SK-N-SH (cell line): Measurements from ENCODE around the gene LTBP1. TPM values are rescaled to one million over a fixed set of nuclear protein-coding genes. Genes with fewer than 3 reads are reported as not detected.

Experiments
- CTCF ChIA-PET: fragments of 300-600, 350-600 bp; formaldehyde crosslinking; extraction: SDS; loops from one replicate; lab custom pipeline; 2021; lab: Yijun Ruan, JAX
- POLR2A ChIA-PET: fragments of 350-600 bp; sonication (Branson Sonifier 250); formaldehyde crosslinking; extraction: SDS; loops from one replicate; lab custom pipeline; 2020; ENCODE audit warnings: antibody characterized with exemption, inconsistent platforms; lab: Yijun Ruan, JAX
- DNase-seq: peaks from one replicate; pipeline ENCODE4 v3.0.0; 2012
- H2AFZ ChIP-seq: fragments of 200-600 bp; sonication (generic); 2 replicates; pipeline ENCODE4 v1.8.1; 2016; ENCODE audit warnings: antibody characterized with exemption, mild to moderate bottlenecking, low read depth
- H3F3A ChIP-seq: fragments of 200-600 bp; sonication (generic); replicated peaks from 2 replicates; pipeline ENCODE3; 2016; ENCODE audit warnings: antibody characterized with exemption, mild to moderate bottlenecking; ENCODE audit not compliant: insufficient read depth
- H3K27ac ChIP-seq, 2 experiments: fragments of 200-500 bp in 1 of 2; fragments of 200-600 bp in 1 of 2; sonication (Bioruptor generic) in 1 of 2; sonication (generic), shearing (Covaris generic) in 1 of 2; 2 replicates each; pipeline versions ENCODE4 v1.5.1 to v1.6.1; 2014 to 2016; ENCODE audit warnings: low read depth in 2 of 2, inconsistent platforms in 1 of 2, low read length in 1 of 2, mild to moderate bottlenecking in 1 of 2, mixed read lengths in 1 of 2
- H3K27me3 ChIP-seq: fragments of 200-600 bp; sonication (generic), shearing (Covaris generic); 2 replicates; pipeline ENCODE4 v1.6.1; 2016; ENCODE audit warnings: mixed run types; ENCODE audit not compliant: insufficient read depth
- H3K36me3 ChIP-seq, 2 experiments: fragments of 200-500 bp in 1 of 2; fragments of 200-600 bp in 1 of 2; sonication (Bioruptor generic) in 1 of 2; sonication (generic) in 1 of 2; replicated peaks in 1 of 2; 2 replicates each; pipeline versions ENCODE3 to v1.5.1; 2014 to 2016; ENCODE audit warnings: low read length in 1 of 2, mild to moderate bottlenecking in 1 of 2; ENCODE audit not compliant: insufficient read depth in 2 of 2, control insufficient read depth in 1 of 2
- H3K4me1 ChIP-seq, 2 experiments: fragments of 200-500 bp in 1 of 2; fragments of 200-600 bp in 1 of 2; sonication (Bioruptor generic) in 1 of 2; sonication (generic), shearing (Covaris generic) in 1 of 2; 2 replicates each; pipeline versions ENCODE4 v1.5.1 to v1.6.1; 2014 to 2016; ENCODE audit warnings: low read depth in 1 of 2, low read length in 1 of 2, mixed run types in 1 of 2; ENCODE audit not compliant: insufficient read depth in 2 of 2, control insufficient read depth in 1 of 2
- H3K4me2 ChIP-seq: fragments of 200-600 bp; sonication (generic), shearing (Covaris generic); 2 replicates; pipeline ENCODE4 v1.6.1; 2017; ENCODE audit warnings: mixed run types
- H3K4me3 ChIP-seq, 2 experiments: fragments of 200-500 bp in 1 of 2; fragments of 200-600 bp in 1 of 2; sonication (Bioruptor generic) in 1 of 2; sonication (generic), shearing (Covaris generic) in 1 of 2; 2 replicates each; pipeline versions ENCODE4 v1.5.1 to v1.8.1; 2014 to 2016; ENCODE audit warnings: low read depth in 2 of 2, inconsistent platforms in 1 of 2, low read length in 1 of 2, mild to moderate bottlenecking in 1 of 2, mixed read lengths in 1 of 2, moderate library complexity in 1 of 2
- H3K79me2 ChIP-seq: fragments of 200-600 bp; sonication (generic); 2 replicates; pipeline ENCODE4 v1.8.1; 2017; ENCODE audit warnings: mild to moderate bottlenecking; ENCODE audit not compliant: insufficient read depth
- H3K9ac ChIP-seq: fragments of 200-600 bp; sonication (generic); 2 replicates; pipeline ENCODE4 v1.6.1; 2017; ENCODE audit warnings: mixed run types
- H3K9me2 ChIP-seq: fragments of 200-600 bp; sonication (generic); 2 replicates; pipeline ENCODE4 v1.6.1; 2017; ENCODE audit warnings: mixed run types
- H3K9me3 ChIP-seq: fragments of 200-600 bp; sonication (generic); 2 replicates; pipeline ENCODE4 v1.6.1; 2017; ENCODE audit warnings: mixed run types, mild to moderate bottlenecking, moderate library complexity
- H4K20me1 ChIP-seq: fragments of 200-600 bp; sonication (generic); 2 replicates; pipeline ENCODE4 v1.6.1; 2017; ENCODE audit warnings: mild to moderate bottlenecking, mixed run types; ENCODE audit not compliant: insufficient read depth
- EP300 ChIP-seq, 2 experiments: IDR thresholded peaks; 2 replicates each; pipeline versions ENCODE4 v1.4.0 to v1.6.1; 2012; ENCODE audit warnings: borderline replicate concordance in 1 of 2, low read depth in 1 of 2, low read length in 1 of 2
- FOSL2 ChIP-seq: IDR thresholded peaks from 2 replicates; pipeline ENCODE4 v1.4.0; 2012; ENCODE audit warnings: low read depth, mild to moderate bottlenecking, moderate library complexity, borderline replicate concordance
- FOXM1 ChIP-seq: IDR thresholded peaks from 2 replicates; pipeline ENCODE4 v1.4.0; 2012; ENCODE audit warnings: low read depth, mild to moderate bottlenecking
- GATA2 ChIP-seq: sonication (generic); formaldehyde crosslinking; IDR thresholded peaks from 2 replicates; pipeline ENCODE4 v1.5.0; 2020; ENCODE audit warnings: mild to moderate bottlenecking, missing genetic modification reagents
- JUND ChIP-seq: IDR thresholded peaks from 2 replicates; pipeline ENCODE4 v1.4.0; 2012
- MEF2A ChIP-seq: IDR thresholded peaks from 2 replicates; pipeline ENCODE4 v1.4.0; 2012; ENCODE audit warnings: low read depth, borderline replicate concordance
- MXI1 ChIP-seq: IDR thresholded peaks from 2 replicates; pipeline ENCODE4 v1.6.1; 2012; ENCODE audit warnings: mild to moderate bottlenecking, low read depth, low read length, improper control_type of control experiment
- NFIC ChIP-seq: IDR thresholded peaks from 2 replicates; pipeline ENCODE4 v1.4.0; 2012; ENCODE audit warnings: borderline replicate concordance
- NRF1 ChIP-seq: IDR thresholded peaks from 2 replicates; pipeline ENCODE4 v1.6.1; 2012; ENCODE audit warnings: low read depth, mild to moderate bottlenecking, low read length
- RAD21 ChIP-seq: IDR thresholded peaks from 2 replicates; pipeline ENCODE4 v1.6.1; 2012; ENCODE audit warnings: mild to moderate bottlenecking, low read length
- RCOR1 ChIP-seq: fragments of 150-350 bp; IDR thresholded peaks from 2 replicates; pipeline ENCODE4 v1.6.1; 2017; ENCODE audit warnings: antibody characterized with exemption, low read length
- RFX5 ChIP-seq: IDR thresholded peaks from 2 replicates; pipeline ENCODE4 v1.6.1; 2012; ENCODE audit warnings: mild to moderate bottlenecking, improper control_type of control experiment, low read length
- RXRA ChIP-seq: IDR thresholded peaks from 2 replicates; pipeline ENCODE4 v1.4.0; 2012; ENCODE audit warnings: low read depth, mild to moderate bottlenecking, borderline replicate concordance
- SIN3A ChIP-seq: IDR thresholded peaks from 2 replicates; pipeline ENCODE4 v1.6.1; 2012; ENCODE audit warnings: low read depth, mild to moderate bottlenecking, low read length, moderate library complexity, borderline replicate concordance
- SMC3 ChIP-seq: IDR thresholded peaks from 2 replicates; pipeline ENCODE4 v1.6.1; 2012; ENCODE audit warnings: low read depth, low read length, improper control_type of control experiment
- TAF1 ChIP-seq: IDR thresholded peaks from 2 replicates; pipeline ENCODE4 v1.6.1; 2012; ENCODE audit warnings: low read depth, mild to moderate bottlenecking, low read length, moderate library complexity, borderline replicate concordance
- TCF12 ChIP-seq: IDR thresholded peaks from 2 replicates; pipeline ENCODE4 v1.4.0; 2012
- YY1 ChIP-seq: IDR thresholded peaks from 2 replicates; pipeline ENCODE4 v1.4.0; 2012; ENCODE audit warnings: low read depth, mild to moderate bottlenecking
- WGBS: methylation state at CpG from one replicate; pipeline ENCODE4 v1.1.6; 2017; ENCODE audit warnings: low lambda C conversion rate; 5-methylcytosine and 5-hydroxymethylcytosine counted together
- polyA plus RNA-seq, 3 experiments: library from polyadenylated mRNA; depleted of rRNA; stranded (reverse); fragments of >200 nt; gene quantifications; 2 replicates each; pipeline ENCODE4 v1.2.3, GENCODE V29; 2012
- TF ChIP-seq, protein P1 (sequence below): IDR thresholded peaks from 2 replicates; pipeline ENCODE4 v1.4.0; 2012; ENCODE audit warnings: low read depth
- TF ChIP-seq, protein P2 (sequence below): IDR thresholded peaks from 2 replicates; pipeline ENCODE4 v1.4.0; 2012; ENCODE audit warnings: low read depth, borderline replicate concordance
- TF ChIP-seq, protein P3 (sequence below): IDR thresholded peaks from 2 replicates; pipeline ENCODE4 v1.6.1; 2012; ENCODE audit warnings: mild to moderate bottlenecking, low read depth, low read length, moderate library complexity
- TF ChIP-seq, protein P4 (sequence below): IDR thresholded peaks from 2 replicates; pipeline ENCODE4; 2012

The LTBP1 gene
- polyA plus RNA-seq, 1 of the 3 experiments (the other 2 are of a cell fraction), result 467 TPM

DNA sequence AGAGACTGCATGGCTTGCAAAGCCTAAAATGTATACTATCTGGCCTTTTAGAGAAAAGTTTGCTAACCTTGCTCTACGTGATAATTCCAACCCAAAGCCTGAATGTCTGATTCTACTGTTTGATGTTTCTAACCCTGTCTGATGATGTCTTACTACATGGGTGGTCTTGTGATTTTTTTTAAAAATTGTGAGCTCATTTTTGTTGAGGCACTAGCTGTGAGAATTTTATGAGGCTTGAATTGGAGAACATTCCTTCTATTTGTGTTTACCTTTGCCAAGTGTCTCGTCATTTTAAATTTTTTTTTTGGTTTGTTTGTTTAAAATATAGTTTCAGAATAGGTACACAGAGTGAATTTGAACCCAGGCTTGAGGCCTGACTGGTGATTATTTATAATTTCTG is 15.2 kb upstream of the LTBP1 start (continued):
- TF ChIP-seq, protein P1, sequence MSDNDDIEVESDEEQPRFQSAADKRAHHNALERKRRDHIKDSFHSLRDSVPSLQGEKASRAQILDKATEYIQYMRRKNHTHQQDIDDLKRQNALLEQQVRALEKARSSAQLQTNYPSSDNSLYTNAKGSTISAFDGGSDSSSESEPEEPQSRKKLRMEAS, result no peak
- TF ChIP-seq EP300 (IDR thresholded peaks at IDR 0.05; ENCODE audit: borderline replicate concordance in 1 of 2, low read depth in 1 of 2, low read length in 1 of 2), result no peak
- no peak for TF ChIP-seq YY1
- no peak for TF ChIP-seq MXI1
- TF ChIP-seq, protein P2, sequence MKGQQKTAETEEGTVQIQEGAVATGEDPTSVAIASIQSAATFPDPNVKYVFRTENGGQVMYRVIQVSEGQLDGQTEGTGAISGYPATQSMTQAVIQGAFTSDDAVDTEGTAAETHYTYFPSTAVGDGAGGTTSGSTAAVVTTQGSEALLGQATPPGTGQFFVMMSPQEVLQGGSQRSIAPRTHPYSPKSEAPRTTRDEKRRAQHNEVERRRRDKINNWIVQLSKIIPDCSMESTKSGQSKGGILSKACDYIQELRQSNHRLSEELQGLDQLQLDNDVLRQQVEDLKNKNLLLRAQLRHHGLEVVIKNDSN, result no peak
- no peak for TF ChIP-seq SIN3A

GRCh38 chr2:32931945-32932709 is 14.6 kb upstream of the LTBP1 start:
- no peaks in the 10 kb centered on the region for H3K4me1 ChIP-seq
- H3K9me2 ChIP-seq, result no peaks in the 10 kb centered on the region
- H3F3A ChIP-seq, result no peaks in the 10 kb centered on the region
- ChIA-PET CTCF (interaction anchor here (1.5 kb wide), 1 partner anchor 13 kb away, joined by 5 read pairs; no protein-coding TSS in a partner anchor), POLR2A (no interaction called here)
- no peaks in the 10 kb centered on the region for H3K36me3 ChIP-seq
- H3K9me3 ChIP-seq, result no peaks in the 10 kb centered on the region; the same call in 1 of the 2 replicates
- TF ChIP-seq JUND, result no peak
- TF ChIP-seq, protein P3, sequence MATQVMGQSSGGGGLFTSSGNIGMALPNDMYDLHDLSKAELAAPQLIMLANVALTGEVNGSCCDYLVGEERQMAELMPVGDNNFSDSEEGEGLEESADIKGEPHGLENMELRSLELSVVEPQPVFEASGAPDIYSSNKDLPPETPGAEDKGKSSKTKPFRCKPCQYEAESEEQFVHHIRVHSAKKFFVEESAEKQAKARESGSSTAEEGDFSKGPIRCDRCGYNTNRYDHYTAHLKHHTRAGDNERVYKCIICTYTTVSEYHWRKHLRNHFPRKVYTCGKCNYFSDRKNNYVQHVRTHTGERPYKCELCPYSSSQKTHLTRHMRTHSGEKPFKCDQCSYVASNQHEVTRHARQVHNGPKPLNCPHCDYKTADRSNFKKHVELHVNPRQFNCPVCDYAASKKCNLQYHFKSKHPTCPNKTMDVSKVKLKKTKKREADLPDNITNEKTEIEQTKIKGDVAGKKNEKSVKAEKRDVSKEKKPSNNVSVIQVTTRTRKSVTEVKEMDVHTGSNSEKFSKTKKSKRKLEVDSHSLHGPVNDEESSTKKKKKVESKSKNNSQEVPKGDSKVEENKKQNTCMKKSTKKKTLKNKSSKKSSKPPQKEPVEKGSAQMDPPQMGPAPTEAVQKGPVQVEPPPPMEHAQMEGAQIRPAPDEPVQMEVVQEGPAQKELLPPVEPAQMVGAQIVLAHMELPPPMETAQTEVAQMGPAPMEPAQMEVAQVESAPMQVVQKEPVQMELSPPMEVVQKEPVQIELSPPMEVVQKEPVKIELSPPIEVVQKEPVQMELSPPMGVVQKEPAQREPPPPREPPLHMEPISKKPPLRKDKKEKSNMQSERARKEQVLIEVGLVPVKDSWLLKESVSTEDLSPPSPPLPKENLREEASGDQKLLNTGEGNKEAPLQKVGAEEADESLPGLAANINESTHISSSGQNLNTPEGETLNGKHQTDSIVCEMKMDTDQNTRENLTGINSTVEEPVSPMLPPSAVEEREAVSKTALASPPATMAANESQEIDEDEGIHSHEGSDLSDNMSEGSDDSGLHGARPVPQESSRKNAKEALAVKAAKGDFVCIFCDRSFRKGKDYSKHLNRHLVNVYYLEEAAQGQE, result no peak
- TF ChIP-seq, protein P4, sequence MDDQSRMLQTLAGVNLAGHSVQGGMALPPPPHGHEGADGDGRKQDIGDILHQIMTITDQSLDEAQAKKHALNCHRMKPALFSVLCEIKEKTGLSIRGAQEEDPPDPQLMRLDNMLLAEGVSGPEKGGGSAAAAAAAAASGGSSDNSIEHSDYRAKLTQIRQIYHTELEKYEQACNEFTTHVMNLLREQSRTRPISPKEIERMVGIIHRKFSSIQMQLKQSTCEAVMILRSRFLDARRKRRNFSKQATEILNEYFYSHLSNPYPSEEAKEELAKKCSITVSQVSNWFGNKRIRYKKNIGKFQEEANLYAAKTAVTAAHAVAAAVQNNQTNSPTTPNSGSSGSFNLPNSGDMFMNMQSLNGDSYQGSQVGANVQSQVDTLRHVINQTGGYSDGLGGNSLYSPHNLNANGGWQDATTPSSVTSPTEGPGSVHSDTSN, result no peak
- TF ChIP-seq FOSL2, result no peak
- TF ChIP-seq MEF2A, result no peak
- no peak for TF ChIP-seq RFX5
- no peak for TF ChIP-seq GATA2 (CRISPR knock-in tag)
- no peak for TF ChIP-seq EP300 (IDR thresholded peaks at IDR 0.05; ENCODE audit: borderline replicate concordance in 1 of 2, low read depth in 1 of 2, low read length in 1 of 2)
- TF ChIP-seq RXRA, result no peak
- TF ChIP-seq TCF12, result no peak
- no peak for TF ChIP-seq RAD21
- no peak for TF ChIP-seq RCOR1
- no peak for TF ChIP-seq YY1
- no peak for TF ChIP-seq FOXM1
- no peak for TF ChIP-seq SMC3
- no peak for TF ChIP-seq TAF1
- TF ChIP-seq NRF1, result no peak
- no peak for TF ChIP-seq NFIC
- WGBS, result 67% methylated on average over 12 of the region's 12 CpGs
- no peak overlapping the region for H3K9ac ChIP-seq
- H3K4me3 ChIP-seq, result no peak overlapping the region
- DNase-seq, result no peak
- no peaks in the 10 kb centered on the region for H3K79me2 ChIP-seq
- H3K27ac ChIP-seq, result no peak overlapping the region
- H3K4me2 ChIP-seq, result no peak overlapping the region
- no peaks in the 10 kb centered on the region for H3K27me3 ChIP-seq
- no peaks in the 10 kb centered on the region for H4K20me1 ChIP-seq
- no peak overlapping the region for H2AFZ ChIP-seq
